GM12878 (cell line): ENCODE data around the gene FTO. TPM values are rescaled to one million over a fixed set of nuclear protein-coding genes. Genes with fewer than 3 reads are reported as not detected.

Experiments used
- ATAC-seq: fragments of 200-7000 bp; cut with Tn5 transposase; 3 replicates; pipeline ENCODE4 v1.9.1; 2020; ENCODE audit warnings: mild to moderate bottlenecking, moderate library complexity
- BruUV-seq: library from RNA; stranded (reverse); fragments of 400-500 nt; replicated peaks from 2 replicates; lab custom pipeline; 2021; lab: Mats Ljungman, UMichigan
- CTCF ChIA-PET: fragments of 300-600 bp; sonication (Branson Sonifier 250); formaldehyde crosslinking; extraction: SDS; loops from one replicate; lab custom pipeline; 2021; ENCODE audit warnings: inconsistent platforms; lab: Yijun Ruan, JAX
- POLR2A ChIA-PET: fragments of 350-600 bp; formaldehyde crosslinking; extraction: SDS; loops from one replicate; lab custom pipeline; 2021; ENCODE audit warnings: inconsistent platforms; lab: Charles Lee
- RAD21 ChIA-PET: fragments of 300-600 bp; sonication (Branson Sonifier 250); formaldehyde crosslinking; loops from one replicate; lab custom pipeline; 2023; ENCODE audit warnings: antibody characterized with exemption; ENCODE audit not compliant: unreplicated experiment; lab: Charles Lee
- SMC1A ChIA-PET: fragments of 300-600 bp; sonication (Branson Sonifier 250); formaldehyde crosslinking; loops from one replicate; lab custom pipeline; 2023; ENCODE audit not compliant: unreplicated experiment, uncharacterized antibody; lab: Charles Lee
- DNase-seq: peaks from one replicate; pipeline ENCODE4 v3.0.0-alpha.2; 2011; ENCODE audit warnings: low read depth, low spot score
- FAIRE-seq: peaks from 3 replicates; lab custom pipeline; 2011; peaks lifted over from hg19 to GRCh38; lab: Jason Lieb, UNC
- H2AFZ ChIP-seq: 2 replicates; pipeline ENCODE4 v1.6.0; 2011; ENCODE audit warnings: low read depth, low read length, control low read depth; ENCODE audit not compliant: control insufficient read depth
- H3K27ac ChIP-seq: 2 replicates; pipeline ENCODE4 v1.5.1; 2011; ENCODE audit warnings: control low read depth; ENCODE audit not compliant: control insufficient read depth, insufficient read depth
- H3K27me3 ChIP-seq, 2 experiments: replicated peaks in 1 of 2; 2 replicates each; pipeline versions ENCODE4 v1.6.0 to v1.6.1; 2011; ENCODE audit warnings: low read length in 1 of 2; ENCODE audit not compliant: control insufficient read depth in 2 of 2, insufficient read depth in 2 of 2
- H3K36me3 ChIP-seq, 2 experiments: 2 replicates each; pipeline ENCODE4 v1.5.1; 2011; ENCODE audit warnings: low read length in 1 of 2; ENCODE audit not compliant: control insufficient read depth in 2 of 2, insufficient read depth in 2 of 2
- H3K4me1 ChIP-seq: 2 replicates; pipeline ENCODE4 v1.6.1; 2011; ENCODE audit warnings: mild to moderate bottlenecking, low read length, moderate library complexity, mixed read lengths; ENCODE audit not compliant: control insufficient read depth, insufficient read depth
- H3K4me2 ChIP-seq: 2 replicates; pipeline ENCODE4 v1.6.0; 2011; ENCODE audit warnings: control low read depth; ENCODE audit not compliant: control insufficient read depth, insufficient read depth
- H3K4me3 ChIP-seq: fragments of 200-600 bp; sonication (generic); 2 replicates; pipeline ENCODE4 v1.5.1; 2016
- H3K79me2 ChIP-seq: 2 replicates; pipeline ENCODE4 v1.6.0; 2011; ENCODE audit warnings: low read length; ENCODE audit not compliant: control insufficient read depth, insufficient read depth
- H3K9ac ChIP-seq: 2 replicates; pipeline ENCODE4 v1.8.0; 2011; ENCODE audit warnings: low read length, control low read depth, mixed read lengths; ENCODE audit not compliant: control insufficient read depth, insufficient read depth
- H3K9me3 ChIP-seq: replicated peaks from 3 replicates; pipeline ENCODE4 v1.5.1; 2011; ENCODE audit warnings: mild to moderate bottlenecking, low read length; ENCODE audit not compliant: control insufficient read depth, insufficient read depth
- H4K20me1 ChIP-seq: 2 replicates; pipeline ENCODE4 v1.6.0; 2011; ENCODE audit not compliant: control insufficient read depth, insufficient read depth
- BACH1 ChIP-seq: fragments of 450-650 bp; IDR thresholded peaks from 2 replicates; pipeline ENCODE4 v1.6.1; 2017; ENCODE audit warnings: mild to moderate bottlenecking, borderline replicate concordance
- BMI1 ChIP-seq: fragments of 450-650 bp; IDR thresholded peaks from 2 replicates; pipeline ENCODE4 v1.6.1; 2016; ENCODE audit warnings: mild to moderate bottlenecking, moderate library complexity, borderline replicate concordance
- CEBPB ChIP-seq, 2 experiments: fragments of 150-350 bp in 1 of 2; IDR thresholded peaks; 2 replicates each; pipeline ENCODE4 v1.6.1; 2012 to 2014; ENCODE audit warnings: low read depth in 2 of 2, low read length in 2 of 2, borderline replicate concordance in 1 of 2, inconsistent platforms in 1 of 2
- CHD1 ChIP-seq: IDR thresholded peaks from 2 replicates; pipeline ENCODE4 v1.6.1; 2012; ENCODE audit warnings: low read depth, low read length, improper control_type of control experiment
- ESRRA ChIP-seq: IDR thresholded peaks from 2 replicates; pipeline ENCODE4 v1.6.1; 2012; ENCODE audit warnings: mild to moderate bottlenecking, low read length, improper control_type of control experiment
- GABPA ChIP-seq: IDR thresholded peaks from 2 replicates; pipeline ENCODE4 v1.6.1; 2014; ENCODE audit warnings: antibody characterized with exemption, low read depth, mild to moderate bottlenecking, inconsistent platforms
- JUND ChIP-seq: IDR thresholded peaks from 2 replicates; pipeline ENCODE4 v1.6.1; 2012; ENCODE audit warnings: low read depth, mild to moderate bottlenecking, low read length, improper control_type of control experiment, moderate library complexity
- MTA3 ChIP-seq: IDR thresholded peaks from 2 replicates; pipeline ENCODE4 v1.6.1; 2012; ENCODE audit warnings: low read length, inconsistent platforms, borderline replicate concordance
- NFIC ChIP-seq: IDR thresholded peaks from 2 replicates; pipeline ENCODE4 v1.6.1; 2012; ENCODE audit warnings: low read depth, mild to moderate bottlenecking, inconsistent platforms, low read length, moderate library complexity
- NFYB ChIP-seq: IDR thresholded peaks from 2 replicates; pipeline ENCODE4 v1.6.1; 2011; ENCODE audit warnings: low read depth, mild to moderate bottlenecking, low read length, improper control_type of control experiment, moderate library complexity; ENCODE audit not compliant: insufficient read depth
- NR2C2 ChIP-seq: IDR thresholded peaks from 2 replicates; pipeline ENCODE4 v1.6.1; 2011; ENCODE audit warnings: borderline replicate concordance, low read depth; ENCODE audit not compliant: control insufficient read depth, insufficient read length
- RELB ChIP-seq: fragments of 450-650 bp; IDR thresholded peaks from 2 replicates; pipeline ENCODE4 v1.6.1; 2017; ENCODE audit warnings: low read depth, mild to moderate bottlenecking, moderate library complexity
- SUPT20H ChIP-seq: IDR thresholded peaks from 2 replicates; pipeline ENCODE4 v1.6.1; 2011; ENCODE audit warnings: low read depth, mild to moderate bottlenecking, low read length, moderate library complexity, borderline replicate concordance; ENCODE audit not compliant: control insufficient read depth
- WRNIP1 ChIP-seq: IDR thresholded peaks from 2 replicates; pipeline ENCODE4 v1.6.1; 2011; ENCODE audit warnings: low read depth, low read length, improper control_type of control experiment, borderline replicate concordance
- ZNF687 ChIP-seq: fragments of 450-650 bp; IDR thresholded peaks from 2 replicates; pipeline ENCODE4 v1.6.1; 2017; ENCODE audit warnings: mild to moderate bottlenecking, moderate library complexity
- WGBS: methylation state at CpG from one replicate; pipeline ENCODE4 v1.1.6; 2016; ENCODE audit warnings: low lambda C conversion rate; ENCODE audit not compliant: insufficient replicate concordance, insufficient coverage; ENCODE audit errors: missing lambda C conversion rate; 5-methylcytosine and 5-hydroxymethylcytosine counted together
- in situ Hi-C: fragments of 300-500 bp; cut with MboI; formaldehyde crosslinking; loops from 9 replicates; pipeline ENCODE4 v1.14.3; 2018; ENCODE audit warnings: mixed read lengths
- intact Hi-C: fragments of 100-400 bp; cut with micrococcal nuclease; formaldehyde crosslinking; loops from one replicate; pipeline ENCODE4 v1.14.2; 2022; ENCODE audit not compliant: unreplicated experiment
- polyA plus RNA-seq, 11 experiments: library from polyadenylated mRNA; depleted of rRNA in 4 of 11; unstranded in 6 of 11; stranded (reverse) in 5 of 11; fragments of >200 nt; fragmentation: Nextera tagmentation in 4 of 11; fragmentation: Illumina TruSeq in 1 of 11; extraction: Ambion mirVana in 4 of 11; extraction: Trizol in 1 of 11; gene quantifications; 1 replicate in 1 of 11; 2 replicates in 10 of 11; pipeline versions ENCODE4 v1.2.1 to v1.2.3, GENCODE V29; 2011 to 2016; ENCODE audit warnings: inconsistent platforms in 2 of 11, missing spikeins in 2 of 11, low read depth in 1 of 11
- total RNA-seq, 4 experiments: library from RNA; depleted of rRNA in 3 of 4; stranded (reverse); fragments of >200 nt in 3 of 4; fragmentation: Illumina TruSeq in 1 of 4; extraction: Trizol in 1 of 4; gene quantifications; 2 replicates each; pipeline versions ENCODE4 v1.2.1 to v1.2.3, GENCODE V29; 2013 to 2021

FTO gene
- total and polyA plus RNA-seq, 10 of the 15 experiments (the other 5 are each of a cell fraction or from before 2014, with no cell fraction given), result 20.1 to 55.0 (median 47.0) TPM

- no peak for TF ChIP-seq BACH1
- no peak for TF ChIP-seq MTA3
Observed at GRCh38 chr16:54136276-54136625, 432.3 kb downstream of the FTO start (continued).

DNA sequence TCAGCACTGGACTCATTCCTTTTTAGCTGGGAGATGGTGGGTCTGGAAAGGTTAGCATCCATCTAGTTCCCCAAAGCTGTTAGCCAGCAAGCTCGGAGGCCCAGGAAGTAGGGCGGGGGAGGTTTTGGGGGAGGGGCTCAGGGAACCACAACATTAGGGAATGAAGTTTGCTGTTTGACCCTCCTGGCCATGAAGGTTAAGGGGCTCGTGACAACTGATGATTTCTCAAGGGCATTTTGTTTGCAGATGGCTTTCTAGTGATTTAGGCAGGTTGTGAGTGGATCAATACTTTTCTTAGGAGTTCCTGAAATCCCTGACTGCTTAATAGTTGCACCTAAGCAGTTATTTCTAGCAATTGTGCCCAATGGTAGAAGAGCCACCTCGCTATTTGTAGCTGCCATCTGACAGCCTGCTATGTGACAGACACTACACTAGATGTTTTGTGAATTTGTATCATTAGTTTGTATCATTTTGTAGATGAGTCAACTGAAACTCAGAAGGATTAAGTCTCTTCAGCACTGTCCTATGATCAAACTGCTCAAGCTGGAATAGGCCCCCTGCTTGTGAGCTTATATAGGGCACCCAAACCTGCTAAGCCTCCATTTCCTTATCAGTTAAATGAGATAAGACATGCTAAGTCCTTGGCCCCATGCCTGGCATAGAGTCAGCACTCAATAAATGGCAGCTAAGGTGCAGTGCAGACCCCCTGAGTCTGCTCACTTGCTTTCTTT, 436.3 kb downstream of the FTO start:
- Histone ChIP-seq H3K27me3 (no peaks in the 10 kb centered on the region; a peak in 1 of 4 replicates), H3K9me3 (no peaks in the 10 kb centered on the region), H2AFZ (no peak overlapping the region), H3K27ac (no peak overlapping the region), H3K4me1 (no peaks in the 10 kb centered on the region), H4K20me1 (no peaks in the 10 kb centered on the region), H3K4me2 (no peak overlapping the region), H3K9ac (no peak overlapping the region), H3K79me2 (no peaks in the 10 kb centered on the region), H3K36me3 (no peaks in the 10 kb centered on the region), H3K4me3 (no peak overlapping the region)
- DNase-seq (no peak), ATAC-seq (no peak), FAIRE-seq (no peak)
- in situ Hi-C loops, result no loop called here
- CTCF ChIA-PET, result interaction anchor here (0.6 kb wide), 1 partner anchor 14 kb away, joined by 3 read pairs; no protein-coding TSS in a partner anchor
- intact Hi-C loops, result no loop called here
- BruUV-seq, result no TSS peak
- no peak for TF ChIP-seq CEBPB (IDR thresholded peaks at IDR 0.05; ENCODE audit: borderline replicate concordance in 1 of 2, low read depth in 2 of 2, low read length in 2 of 2)
- no peak for TF ChIP-seq WRNIP1
- no peak for TF ChIP-seq ZNF687
- TF ChIP-seq NFIC, result no peak
- TF ChIP-seq BMI1, result no peak
- TF ChIP-seq NR2C2, result no peak
- TF ChIP-seq ESRRA, result no peak
- no peak for TF ChIP-seq CHD1
- no peak for TF ChIP-seq SUPT20H
- TF ChIP-seq GABPA, result no peak
- no peak for TF ChIP-seq NFYB
- TF ChIP-seq RELB, result no peak
- no peak for TF ChIP-seq JUND
- RAD21 ChIA-PET, result no interaction called here
- WGBS, result 9% methylated on average over 4 of the region's 4 CpGs
- POLR2A ChIA-PET, result no interaction called here
- SMC1A ChIA-PET, result no interaction called here
